HG03108 (cell line): ENCODE results near the gene TBC1D17.

Source experiments
- ATAC-seq: cut with Tn5 transposase; IDR thresholded peaks from one replicate; pipeline ENCODE4 v1.9.1; 2021; ENCODE audit warnings: moderate library complexity; ENCODE audit not compliant: unreplicated experiment

The TBC1D17 gene

DNA sequence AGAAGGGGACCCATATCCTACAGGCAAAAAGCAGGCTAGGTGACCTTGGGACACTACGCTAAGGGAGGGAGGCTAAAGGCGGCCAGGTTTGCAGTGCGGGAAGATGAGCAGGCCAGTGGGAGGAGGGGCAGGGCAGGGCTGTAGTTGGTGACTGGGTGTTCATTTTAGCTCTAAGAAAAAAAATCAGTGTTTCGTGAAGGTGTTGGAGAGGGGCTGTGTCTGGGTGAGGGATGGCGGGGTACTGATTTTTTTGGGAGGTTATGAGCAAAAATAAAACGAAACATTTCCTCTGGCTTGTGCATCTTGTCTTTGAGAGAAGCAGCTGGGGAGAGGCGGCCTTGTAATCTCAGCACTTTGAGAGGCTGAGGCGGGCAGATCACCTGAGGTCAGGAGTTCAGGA, 56.1 kb downstream of the TBC1D17 start:
- ATAC-seq, result no peak

DNA sequence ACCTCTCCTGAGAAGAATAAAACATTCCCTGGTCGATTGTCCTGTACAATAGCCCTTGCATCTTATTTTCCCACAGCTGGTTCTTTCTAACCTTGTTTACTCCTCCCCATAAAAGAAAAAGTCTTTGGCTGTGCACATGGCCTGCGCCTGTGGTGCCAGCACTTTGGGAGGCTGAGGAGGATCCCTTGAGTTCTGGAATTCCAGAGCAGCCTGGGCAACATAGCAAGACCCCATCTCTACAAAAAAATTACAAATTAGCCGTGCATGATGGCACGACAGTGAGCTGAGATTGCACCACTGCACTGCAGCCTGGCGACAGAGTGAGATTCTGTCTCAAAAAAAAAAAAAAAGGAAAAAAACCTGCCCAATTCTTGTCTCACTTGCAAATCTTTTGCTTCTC, 59.0 kb downstream of the TBC1D17 start:
- ATAC-seq, result no peak

DNA sequence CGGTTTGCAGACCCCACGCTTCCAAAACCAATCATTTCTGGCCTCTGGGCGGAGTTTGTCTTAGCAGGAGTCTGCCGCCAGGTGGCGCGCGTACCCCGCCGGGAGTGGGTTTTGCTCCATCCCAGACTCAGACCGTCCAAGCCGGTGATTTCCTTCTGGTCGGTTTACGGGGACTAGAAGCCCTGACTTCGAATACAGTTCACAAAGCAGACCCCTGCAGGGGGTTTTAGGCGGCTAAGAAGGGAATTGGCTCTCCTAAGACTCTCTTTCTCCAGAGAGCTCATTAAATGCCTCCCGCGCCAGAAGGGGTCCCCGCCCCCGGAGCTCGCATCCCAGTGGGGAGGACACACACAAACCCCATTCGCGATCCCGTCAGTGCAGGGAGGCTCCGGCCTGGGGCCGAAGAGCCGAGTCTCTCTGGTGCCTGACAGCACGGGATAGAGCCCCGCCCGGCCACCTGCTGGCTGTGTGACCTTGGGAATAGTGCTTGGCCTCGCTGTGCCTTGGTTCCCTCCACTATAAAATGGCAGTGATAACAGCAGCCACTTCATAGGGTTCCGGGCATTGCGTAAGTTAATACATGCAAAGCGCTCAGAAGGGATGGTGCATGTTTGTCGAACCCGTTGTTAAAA, 60.4 kb downstream of the TBC1D17 start:
- ATAC-seq, result no peak
